RCC 7860 (cell line): ENCODE data around the gene ANKS1A.

Experiments used
- DNase-seq: peaks from one replicate; pipeline ENCODE4 v3.0.0-alpha.2; 2015; ENCODE audit warnings: low spot score
- FAIRE-seq: peaks from 2 replicates; lab custom pipeline; 2012; peaks lifted over from hg19 to GRCh38; lab: Jason Lieb, UNC

ANKS1A gene

DNA sequence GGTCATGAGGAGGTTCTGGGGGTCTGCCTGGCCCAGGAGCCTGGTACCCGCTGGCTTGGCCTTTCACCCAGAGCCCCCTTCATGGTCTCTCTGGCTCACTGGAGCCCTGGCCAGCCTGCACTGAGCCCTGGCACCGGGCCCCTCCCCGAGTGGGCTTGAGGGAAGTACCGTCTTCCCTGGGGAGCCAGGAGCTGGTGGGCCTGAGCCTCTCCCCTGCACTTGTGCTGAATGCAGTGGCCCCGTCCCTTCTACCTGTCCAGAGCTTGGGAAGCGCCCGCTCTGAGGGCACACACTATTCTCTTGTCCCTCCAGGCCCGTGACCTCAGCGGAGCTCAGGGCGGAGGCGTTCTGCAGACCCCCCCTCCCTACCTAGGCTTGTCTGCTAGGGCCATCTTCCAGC is 189.8 kb downstream of the ANKS1A start:
- no peak for DNase-seq
- no peak for FAIRE-seq

DNA sequence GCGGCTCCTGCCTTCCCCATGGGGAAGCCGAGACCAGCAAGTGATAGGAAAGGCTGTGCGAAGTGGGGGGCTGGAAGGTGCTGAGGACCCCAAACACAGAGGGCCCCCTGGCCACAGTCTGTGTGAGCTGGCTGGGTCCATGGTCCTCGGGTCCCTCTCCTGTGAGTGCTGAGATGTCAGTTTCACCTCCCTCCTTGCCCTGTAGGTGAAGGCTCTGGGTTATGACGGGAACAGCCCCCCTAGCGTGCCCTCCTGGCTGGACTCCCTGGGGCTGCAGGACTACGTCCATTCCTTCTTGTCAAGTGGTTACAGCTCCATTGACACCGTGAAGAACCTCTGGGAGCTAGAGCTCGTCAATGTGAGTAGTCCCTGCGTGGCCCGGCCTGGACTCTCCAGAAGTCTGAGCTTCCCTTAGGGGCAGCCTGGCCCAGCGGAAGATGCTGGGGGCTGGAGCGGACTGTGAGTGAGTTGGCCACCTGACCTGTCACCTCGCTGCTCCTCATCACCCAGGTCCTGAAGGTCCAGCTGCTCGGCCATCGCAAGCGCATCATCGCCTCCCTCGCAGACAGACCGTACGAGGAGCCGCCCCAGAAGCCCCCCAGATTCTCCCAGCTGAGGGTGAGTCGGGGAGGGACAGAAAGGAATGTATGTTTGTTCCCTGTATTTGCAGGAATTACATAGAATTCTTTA is 190.4 kb downstream of the ANKS1A start:
- DNase-seq (no peak), FAIRE-seq (no peak)

DNA sequence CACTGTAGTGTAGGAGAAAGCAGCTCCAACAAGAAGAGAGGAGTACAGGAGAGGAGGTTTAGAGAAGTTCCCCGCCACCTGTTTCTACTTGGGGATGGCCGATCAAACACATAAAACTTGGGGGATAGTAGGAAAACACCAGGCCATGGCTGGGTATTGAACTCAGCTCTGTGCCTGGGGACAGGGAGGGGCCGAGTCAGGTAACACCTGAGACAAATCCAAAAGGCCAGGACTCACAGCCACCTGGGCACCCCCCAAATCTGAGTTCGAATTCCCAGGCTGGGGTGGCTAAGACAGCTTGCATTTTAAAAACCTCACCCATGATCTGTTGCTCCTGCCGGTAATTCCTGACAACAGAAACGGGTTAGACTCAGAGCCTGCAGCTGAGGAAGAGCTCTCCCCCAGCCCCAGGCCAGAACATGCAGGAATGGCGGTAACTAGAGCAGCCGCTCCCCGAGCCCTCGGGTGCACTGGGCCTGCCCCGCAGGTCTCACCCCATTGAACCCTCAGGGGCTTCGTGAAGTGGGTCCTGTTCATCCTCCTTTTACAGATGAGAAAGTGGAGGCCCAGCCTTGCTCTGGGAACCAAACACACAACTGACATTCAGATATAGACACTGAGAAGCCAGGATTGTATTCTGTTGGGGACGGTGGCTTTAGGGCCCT is 191.1 kb downstream of the ANKS1A start:
- no peak for DNase-seq

DNA sequence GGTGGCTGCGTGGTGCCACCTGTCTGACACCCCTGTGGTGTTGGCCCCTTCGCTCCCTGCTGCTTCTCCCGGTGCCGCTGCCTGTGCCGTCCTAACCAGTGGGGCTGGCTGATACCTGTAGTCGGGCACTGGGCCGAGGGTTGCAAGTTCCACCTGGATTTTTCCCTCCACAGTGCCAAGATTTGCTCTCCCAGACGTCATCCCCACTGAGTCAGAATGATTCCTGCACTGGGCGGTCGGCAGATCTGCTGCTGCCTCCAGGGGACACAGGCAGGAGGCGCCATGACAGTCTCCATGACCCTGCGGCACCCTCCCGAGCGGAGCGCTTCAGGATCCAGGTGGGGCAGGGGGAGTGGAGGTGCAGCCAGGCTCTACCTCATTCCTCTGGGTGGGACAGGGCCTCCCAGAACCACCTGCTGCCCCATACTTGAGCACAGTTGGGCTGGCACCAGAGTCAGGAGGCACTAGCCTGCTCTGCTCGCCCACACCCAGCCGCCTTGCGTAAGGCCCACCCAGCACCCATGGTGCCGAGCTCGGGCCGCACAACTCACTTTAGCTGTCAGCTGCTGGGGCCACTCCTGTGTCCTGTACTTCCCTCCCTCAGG is 191.9 kb downstream of the ANKS1A start:
- FAIRE-seq (no peak), DNase-seq (no peak)

More for the DNA sequence above, 191.1 kb downstream of the ANKS1A start:
- FAIRE-seq, result no peak

DNA sequence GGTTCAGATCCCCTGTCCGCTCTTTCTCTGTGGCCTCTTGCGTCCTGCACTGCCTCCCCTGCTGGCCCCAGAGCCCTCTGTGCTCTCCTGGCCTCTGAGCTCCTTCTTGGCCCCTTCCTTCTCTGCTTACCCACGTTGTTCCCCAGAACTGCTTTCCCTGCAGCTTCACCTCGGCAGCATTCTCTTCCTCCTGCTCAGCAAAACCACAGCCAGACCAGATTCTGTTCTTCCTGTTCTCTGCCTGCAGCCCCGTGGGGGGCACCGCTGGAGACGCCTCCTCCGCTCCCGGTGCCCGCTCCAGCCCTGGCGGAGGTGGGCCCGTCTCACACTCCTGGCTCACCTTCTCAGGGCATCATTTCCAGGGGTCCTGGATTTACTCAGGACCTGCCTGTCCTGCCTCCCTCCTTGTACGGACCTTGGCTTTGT is 192.4 kb downstream of the ANKS1A start:
- no peak for FAIRE-seq
- no peak for DNase-seq

DNA sequence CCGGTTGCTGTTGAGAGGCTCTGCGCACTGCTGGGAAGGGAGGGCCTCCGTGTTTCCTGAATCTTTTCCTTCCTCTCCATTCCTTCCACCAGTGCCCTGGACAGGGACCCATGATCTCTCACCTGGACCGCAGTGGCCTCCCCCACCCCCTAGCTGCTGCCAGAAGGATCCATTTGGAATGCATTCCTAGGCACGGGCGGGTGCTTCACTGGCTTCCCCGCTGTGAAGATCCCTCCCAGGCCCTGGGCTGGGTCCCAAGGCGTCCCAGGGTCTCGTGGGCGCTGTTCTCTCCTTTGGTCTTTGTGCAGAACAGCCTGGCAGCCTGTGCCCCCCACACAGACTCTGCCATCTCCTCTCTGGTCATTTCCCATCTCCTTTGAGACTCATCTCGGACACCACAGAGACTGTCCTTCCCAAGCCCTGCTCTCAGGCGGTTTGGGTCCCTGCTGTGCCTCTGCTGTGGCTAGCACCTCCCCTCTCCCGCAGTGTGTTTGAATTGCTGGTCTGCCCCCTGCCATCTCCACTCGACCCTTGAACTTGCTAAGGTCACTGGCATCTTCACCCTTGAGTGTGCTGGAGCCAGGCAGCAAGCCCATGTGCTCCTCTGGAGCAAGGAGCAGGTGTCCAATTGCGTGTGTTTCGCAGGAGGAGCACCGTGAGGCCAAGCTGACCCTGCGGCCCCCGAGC is 193.1 kb downstream of the ANKS1A start:
- FAIRE-seq, result no peak
- no peak for DNase-seq

DNA sequence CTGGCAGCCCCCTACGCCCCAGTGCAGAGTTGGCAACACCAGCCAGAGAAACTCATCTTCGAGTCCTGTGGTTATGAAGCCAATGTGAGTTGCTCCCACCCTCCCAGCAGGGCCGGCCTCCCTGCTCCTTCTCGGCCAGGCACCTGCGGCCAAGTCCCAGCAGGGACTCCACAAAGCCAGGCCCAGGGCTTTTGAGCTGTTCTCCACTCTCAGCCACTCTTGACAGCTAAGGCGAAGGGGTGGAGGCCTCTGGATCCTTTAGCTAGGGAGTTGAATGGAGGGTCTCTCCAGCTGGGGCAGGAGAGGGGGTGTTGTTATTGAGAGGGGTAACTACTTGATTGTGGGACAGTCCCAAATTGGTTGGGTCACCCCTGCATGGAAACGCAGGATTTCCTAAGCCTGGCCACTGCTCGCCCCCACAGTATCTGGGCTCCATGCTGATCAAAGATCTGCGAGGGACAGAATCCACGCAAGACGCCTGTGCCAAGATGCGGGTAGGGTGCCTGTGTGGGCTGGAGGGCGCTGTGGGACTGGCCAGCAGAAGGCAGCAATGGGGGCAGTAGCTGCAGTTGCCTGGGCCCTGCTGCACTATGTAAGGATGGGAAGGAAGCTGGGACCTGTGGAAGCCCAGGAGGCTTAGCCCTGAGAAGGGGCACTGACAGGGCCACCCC is 193.8 kb downstream of the ANKS1A start:
- FAIRE-seq (no peak), DNase-seq (no peak)

DNA sequence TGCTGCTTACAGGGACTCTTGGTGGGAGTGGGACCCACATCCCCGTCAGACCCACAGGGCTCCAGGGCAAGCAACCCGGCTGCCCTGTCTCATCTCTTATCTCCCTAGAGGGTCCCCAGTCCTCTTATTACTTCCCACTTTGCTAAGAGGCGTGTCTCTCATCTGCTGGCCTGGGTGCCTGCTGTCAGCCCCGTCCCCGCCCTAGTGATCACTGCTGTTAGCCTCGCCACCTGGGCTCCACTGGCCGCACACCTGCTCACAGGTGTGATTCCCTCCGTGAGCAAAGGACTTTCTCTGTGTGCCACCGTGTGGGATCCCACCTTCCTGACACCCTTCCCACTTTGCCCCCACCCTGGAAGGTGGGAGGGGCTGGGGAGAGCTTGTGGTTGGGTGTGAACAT is 194.5 kb downstream of the ANKS1A start:
- no peak for DNase-seq

DNA sequence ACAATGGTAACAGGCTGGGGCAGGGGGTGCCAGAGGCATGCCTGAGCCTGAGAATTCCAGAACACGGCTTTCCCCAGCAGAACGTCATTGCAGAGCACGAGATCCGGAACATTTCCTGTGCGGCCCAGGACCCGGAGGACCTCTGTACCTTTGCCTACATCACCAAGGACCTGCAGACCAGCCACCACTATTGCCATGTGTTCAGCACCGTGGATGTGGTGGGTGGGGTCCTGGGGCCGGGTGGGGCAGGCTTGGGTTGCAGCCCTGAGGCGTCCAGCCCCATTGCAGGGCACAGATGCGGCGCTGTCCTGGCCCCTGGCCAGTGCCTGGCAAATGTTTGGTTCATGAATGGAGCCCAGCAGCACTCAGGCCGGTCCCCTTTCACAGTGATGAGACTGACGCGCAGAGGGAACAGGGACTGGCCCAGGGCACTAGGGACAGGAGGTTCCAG is 195.0 kb downstream of the ANKS1A start:
- FAIRE-seq (no peak), DNase-seq (no peak)

More for the DNA sequence above, 194.5 kb downstream of the ANKS1A start:
- FAIRE-seq, result no peak

DNA sequence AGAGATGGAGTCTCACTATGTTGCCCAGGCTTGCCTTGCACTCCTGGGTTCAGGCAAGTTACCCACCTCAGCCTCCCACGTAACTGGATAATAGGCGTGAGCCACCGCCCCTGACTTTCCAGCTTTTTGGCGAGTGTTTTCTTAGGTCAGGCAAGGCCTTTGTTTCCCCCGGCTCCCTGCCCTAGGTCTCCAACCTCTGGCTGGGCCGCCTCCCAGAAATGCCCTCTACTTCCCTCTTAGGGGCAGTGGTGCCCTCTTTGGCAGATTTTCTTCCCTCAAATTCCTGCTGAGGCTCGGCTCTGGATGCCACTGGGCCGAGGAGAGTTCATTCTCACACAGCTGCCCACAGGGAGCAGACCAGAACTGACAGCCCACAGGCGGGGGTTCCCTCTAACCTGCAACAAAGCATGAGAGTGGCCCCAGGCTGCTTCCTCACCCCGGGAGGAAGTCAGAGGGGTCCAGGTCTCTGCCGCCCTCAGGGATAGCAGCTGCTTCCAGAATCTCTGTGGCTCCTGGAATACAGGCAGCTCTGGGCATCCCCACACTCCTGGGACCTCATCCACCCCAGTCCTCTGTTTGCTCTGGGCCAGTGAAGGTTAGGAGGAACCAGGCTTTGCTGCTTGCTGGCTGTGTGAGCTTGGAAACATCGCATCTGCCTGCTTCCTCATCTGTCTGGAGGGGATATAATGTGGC is 195.6 kb downstream of the ANKS1A start:
- FAIRE-seq, result no peak
- no peak for DNase-seq

DNA sequence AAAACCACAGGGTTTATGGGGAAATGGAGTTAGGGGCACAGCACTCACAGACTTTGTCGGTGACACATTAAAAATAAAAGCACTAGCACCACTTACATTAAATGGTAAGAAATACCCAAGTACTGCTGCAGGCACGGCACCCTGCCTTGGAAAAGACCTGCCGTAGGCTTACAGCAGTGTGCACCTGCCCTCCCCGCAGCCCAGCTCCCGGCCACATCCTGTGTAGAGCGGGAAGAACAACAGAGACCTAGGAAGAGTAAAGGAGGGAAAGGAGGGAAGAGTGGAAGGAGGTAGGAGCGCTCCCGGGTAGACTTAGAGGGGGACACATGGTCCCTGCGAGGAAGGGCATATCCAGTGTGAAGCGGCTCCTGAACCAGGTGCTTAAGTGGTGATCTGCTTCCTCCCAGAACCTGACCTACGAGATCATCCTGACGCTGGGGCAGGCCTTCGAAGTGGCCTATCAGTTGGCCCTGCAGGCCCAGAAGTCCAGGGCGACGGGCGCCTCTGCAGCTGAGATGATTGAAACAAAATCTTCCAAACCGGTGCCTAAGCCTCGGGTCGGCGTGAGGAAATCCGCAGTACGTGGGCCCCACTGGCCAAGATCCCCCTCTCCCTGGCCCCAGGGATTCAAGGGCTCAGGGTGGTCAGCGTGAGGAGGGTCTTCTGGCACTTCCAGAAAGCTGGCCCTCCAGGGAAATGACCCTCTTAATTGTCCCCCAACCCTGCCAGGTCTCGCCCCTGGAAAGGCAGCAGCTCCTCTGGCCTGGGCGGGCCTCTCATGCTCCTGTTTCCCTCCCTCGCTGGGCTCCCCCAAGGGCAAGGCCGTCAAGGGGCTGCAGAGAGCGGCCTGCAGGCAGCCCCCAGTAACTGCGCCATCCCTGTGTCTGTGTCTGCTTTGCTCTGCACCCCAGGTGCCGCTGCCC is 196.6 kb downstream of the ANKS1A start:
- FAIRE-seq, result no peak
- no peak for DNase-seq

DNA sequence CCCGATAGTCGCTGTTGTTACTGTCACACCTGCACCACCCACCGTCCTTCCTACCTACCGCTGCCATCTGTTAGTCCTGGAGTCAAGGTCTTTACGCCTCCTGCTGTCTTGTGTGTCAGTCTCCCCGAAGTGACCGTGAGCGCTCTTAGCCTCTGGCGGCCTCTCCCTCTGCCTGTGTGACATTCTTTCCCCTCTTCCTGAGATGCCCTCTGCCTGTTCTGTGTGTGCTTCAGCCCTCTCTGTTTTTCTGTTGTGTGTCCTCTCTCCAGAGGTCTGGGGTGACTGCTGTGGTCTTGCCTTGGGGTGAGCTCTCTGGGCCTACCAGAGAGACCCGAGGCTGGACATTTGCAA is 197.2 kb downstream of the ANKS1A start:
- DNase-seq (no peak), FAIRE-seq (no peak)

DNA sequence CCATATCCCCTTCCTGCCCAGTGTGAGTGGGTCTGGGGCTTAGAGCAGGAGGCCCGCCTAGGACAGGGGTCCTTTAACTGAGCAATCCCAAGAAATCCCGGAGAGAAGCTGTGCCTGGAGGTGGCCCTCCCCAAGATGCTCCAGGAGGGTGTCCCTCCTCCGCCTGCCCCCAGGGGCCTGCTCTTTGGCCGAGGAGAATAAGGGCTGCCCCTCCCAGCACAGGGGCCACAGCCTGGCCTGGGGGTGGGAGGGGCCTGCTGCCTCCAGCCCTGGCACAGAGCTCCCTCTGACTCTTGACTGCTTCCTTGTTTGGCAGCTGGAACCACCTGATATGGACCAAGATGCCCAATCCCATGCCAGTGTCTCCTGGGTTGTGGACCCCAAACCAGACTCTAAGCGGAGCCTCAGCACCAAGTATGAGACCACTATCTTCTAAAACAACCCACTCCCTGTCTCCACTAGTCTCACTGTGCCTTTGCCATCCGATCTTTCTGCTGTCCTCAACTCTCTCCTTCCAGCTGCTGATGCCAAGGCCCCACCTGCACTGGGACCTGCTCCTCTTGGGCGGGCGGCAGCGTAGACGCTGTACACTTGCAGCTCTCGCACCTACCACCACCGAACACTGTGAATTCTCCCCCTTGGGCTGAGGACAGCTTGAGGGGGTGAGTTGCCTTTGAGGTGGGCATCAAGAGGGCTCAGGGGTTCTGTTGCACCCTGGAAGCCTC is 197.7 kb downstream of the ANKS1A start:
- DNase-seq (no peak), FAIRE-seq (no peak)

DNA sequence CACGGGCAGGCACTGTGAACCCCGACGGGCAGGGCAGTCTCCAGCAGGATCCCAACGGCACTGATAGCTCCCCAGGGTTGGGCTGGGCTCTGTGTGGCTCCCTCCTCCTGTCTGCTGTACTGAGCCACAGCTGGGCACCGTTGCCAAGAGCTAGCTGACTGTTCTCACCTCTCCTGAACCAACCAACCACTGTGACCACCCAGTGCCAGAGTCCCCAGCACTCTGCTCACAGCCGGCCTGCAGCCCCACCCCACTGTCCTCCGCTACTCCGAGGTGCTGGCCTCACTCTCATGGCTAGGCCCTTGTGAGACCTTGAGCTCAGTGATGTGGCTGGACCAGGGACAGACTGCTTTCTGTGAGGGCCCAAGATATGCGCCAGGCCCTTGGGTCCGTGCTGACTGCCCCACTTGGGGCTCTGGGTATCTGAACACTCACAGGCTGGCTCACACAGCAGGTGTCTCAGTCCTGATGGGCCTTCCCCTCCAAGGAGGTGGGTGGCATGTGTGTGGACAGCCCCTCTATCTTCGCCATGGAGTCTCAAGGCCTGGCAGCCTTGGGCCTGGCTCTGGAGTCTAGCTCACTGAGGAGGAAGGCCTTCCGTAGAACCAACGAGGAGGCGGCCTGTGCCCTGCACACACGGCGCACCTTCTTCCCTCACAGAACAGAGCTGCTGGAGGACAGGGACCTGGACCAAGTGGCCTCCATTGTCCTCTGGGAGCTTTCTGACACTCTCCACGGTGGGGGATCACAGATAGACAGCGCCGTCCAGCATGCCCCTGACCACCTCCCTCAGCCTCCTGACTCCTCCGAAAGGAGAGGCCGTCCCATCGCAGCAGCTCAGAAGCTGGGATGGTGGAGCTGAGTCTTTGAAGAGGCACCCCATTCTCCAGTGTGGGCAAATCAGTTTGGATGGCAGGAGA is 198.6 kb downstream of the ANKS1A start:
- FAIRE-seq (no peak), DNase-seq (no peak)

DNA sequence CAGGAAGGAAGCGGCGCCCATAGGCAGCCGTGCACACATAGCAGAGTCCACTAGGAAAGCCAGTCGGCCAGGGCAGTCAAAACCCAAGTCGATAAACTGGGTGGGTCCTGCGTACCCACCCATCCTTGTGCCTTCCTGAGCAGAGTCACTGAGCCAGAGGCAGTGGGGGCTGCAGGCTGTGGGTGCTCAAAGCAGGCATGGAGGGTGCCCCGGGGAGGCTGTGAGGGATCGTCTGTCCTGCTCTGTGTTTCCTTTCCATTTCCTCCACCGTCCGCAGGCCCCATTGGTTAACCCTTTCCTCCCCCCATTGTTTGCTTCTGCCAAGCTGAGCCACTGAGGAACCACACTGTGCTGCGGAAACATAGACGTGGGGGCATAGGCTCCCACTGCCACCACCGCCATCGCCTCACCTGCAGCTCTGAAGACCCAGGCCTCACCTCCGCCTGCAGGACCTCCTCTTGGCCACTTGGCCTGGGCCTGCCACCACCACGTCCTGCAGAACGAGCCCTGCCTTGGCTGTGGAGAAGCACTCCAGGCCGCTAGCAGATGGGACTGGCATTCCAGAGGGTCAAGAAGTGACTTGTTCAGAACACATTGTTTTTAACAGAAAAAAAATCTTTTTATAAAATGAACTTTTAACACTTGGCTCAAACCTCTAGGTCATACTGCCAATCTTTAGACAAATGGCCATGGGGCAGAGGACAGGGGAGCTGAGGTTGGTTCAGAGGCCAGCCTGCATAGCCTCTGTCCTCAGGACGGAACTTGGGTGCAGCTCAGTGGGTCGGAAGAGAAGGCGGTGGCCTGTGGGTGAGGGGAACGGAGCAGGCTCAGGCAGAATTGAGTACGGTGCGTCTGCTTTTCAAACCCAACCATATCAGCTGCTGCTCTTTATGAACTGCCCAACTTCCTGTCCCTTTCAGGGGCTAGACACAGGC is 199.5 kb downstream of the ANKS1A start:
- FAIRE-seq (no peak), DNase-seq (no peak)

DNA sequence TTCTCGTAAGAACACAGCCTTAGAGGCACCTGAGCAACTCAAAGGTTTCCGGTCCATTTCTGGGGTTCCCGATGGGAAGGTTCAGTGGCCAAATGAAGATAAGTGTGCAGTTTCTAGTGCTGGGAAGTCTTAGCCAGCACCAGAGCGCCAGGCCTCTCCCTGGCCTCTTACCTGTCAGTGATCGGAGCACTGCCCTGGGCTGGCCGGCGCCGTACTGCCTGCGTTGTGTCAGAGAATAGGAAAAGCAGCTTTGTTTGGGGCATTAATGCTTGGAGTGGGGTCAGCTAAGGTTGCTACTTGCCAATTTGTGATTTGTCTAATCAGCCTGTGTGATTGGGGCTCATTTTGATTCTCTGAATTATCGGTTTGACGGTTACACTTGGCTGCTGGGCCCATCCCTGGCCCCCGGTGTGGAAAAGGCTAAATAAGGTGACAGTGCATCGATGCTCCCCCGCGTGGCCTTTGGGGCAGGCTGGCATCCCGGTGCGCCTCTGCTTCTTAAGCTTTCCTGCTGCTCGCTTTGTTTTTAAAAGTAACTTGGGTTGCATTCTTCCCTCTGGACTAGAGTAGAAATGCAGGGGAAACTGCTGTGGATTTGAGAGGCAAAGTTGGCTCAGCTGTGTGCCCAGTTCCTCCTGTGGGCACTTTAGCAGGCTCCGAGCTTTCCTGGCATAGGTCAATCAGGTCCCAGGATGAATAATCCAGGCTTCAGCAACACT is 200.3 kb downstream of the ANKS1A start:
- FAIRE-seq, result no peak
- no peak for DNase-seq
